Retinal pigment epithelial cell (primary cell): Measurements from ENCODE around the gene TRIO.

Experiments
- DNase-seq: peaks from one replicate; pipeline ENCODE4 v3.0.0-alpha.2; 2010; ENCODE audit warnings: low read depth
- H3K4me3 ChIP-seq: 2 replicates; pipeline ENCODE4 v1.5.1; 2011; ENCODE audit warnings: mild to moderate bottlenecking, low read length, control low read depth, moderate library complexity
- TF ChIP-seq, protein P1 (sequence below): conservative IDR thresholded peaks from 2 replicates; pipeline ENCODE4 v1.5.1; 2011; ENCODE audit warnings: low read depth, low read length, control low read depth, inconsistent platforms

Gene TRIO

DNA sequence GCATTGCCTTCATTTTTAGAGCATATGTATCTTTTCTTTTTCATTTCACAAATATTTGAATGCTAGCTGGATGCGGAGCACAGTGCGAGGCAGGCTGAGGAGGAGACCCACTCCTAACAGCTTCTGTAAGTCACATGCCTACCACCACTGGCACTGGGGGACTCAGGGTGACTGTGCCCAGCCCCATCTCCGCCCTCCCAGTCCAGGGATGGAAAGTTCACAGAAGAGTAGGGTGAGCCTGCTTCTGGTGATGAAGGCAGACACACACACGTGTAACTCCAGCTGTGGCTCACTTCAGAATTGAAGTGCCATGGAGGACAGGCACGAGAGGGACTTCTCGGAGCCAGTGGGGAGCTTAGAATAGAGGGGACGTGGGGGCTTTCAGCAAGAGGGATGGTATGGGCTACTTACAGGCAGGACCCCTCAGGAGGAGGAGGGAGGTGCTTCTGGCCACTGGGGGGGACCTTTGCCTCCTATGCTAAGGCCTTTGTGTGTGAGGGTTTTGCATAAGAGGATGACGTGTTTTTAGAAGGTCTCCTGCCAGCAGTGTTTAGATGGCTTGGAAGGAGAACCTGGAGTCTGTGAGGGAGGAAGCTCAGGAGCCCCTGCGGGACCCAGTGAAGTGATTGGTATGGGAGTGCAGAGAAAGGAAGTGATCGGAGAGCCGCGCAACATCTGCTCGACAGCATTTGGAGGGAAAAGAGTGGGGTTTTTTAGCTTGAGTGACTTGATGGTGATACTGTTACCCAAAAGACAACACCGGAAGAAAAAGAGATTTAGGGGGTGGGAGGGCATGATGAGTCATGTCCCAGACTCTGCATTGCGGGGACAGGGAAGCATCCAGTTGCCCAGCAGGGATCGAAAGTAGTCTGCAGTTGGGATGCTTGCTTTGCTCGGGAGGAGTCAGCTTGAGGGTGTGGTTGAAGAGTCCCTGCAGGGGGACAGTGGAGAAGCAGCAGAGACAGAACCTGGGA lies 274.9 kb downstream of the TRIO start:
- H3K4me3 ChIP-seq: no peak overlapping the region
- TF ChIP-seq, protein P1, sequence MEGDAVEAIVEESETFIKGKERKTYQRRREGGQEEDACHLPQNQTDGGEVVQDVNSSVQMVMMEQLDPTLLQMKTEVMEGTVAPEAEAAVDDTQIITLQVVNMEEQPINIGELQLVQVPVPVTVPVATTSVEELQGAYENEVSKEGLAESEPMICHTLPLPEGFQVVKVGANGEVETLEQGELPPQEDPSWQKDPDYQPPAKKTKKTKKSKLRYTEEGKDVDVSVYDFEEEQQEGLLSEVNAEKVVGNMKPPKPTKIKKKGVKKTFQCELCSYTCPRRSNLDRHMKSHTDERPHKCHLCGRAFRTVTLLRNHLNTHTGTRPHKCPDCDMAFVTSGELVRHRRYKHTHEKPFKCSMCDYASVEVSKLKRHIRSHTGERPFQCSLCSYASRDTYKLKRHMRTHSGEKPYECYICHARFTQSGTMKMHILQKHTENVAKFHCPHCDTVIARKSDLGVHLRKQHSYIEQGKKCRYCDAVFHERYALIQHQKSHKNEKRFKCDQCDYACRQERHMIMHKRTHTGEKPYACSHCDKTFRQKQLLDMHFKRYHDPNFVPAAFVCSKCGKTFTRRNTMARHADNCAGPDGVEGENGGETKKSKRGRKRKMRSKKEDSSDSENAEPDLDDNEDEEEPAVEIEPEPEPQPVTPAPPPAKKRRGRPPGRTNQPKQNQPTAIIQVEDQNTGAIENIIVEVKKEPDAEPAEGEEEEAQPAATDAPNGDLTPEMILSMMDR: no peak
- no peak for DNase-seq

DNA sequence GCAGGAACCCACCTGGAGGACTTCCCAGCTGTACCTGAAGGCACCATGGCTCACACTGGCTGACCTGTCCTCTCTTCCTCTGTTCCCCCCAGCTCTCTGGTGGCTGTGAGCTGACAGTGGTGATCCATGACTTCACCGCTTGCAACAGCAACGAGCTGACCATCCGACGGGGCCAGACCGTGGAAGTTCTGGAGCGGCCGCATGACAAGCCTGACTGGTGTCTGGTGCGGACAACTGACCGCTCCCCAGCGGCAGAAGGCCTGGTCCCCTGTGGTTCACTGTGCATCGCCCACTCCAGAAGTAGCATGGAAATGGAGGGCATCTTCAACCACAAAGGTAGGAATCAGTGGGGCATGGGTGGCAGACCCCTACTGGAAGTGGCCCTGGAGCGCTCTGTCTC lies 276.5 kb downstream of the TRIO start:
- DNase-seq: no peak
- TF ChIP-seq, protein P1: no peak
- H3K4me3 ChIP-seq: no peak overlapping the region

DNA sequence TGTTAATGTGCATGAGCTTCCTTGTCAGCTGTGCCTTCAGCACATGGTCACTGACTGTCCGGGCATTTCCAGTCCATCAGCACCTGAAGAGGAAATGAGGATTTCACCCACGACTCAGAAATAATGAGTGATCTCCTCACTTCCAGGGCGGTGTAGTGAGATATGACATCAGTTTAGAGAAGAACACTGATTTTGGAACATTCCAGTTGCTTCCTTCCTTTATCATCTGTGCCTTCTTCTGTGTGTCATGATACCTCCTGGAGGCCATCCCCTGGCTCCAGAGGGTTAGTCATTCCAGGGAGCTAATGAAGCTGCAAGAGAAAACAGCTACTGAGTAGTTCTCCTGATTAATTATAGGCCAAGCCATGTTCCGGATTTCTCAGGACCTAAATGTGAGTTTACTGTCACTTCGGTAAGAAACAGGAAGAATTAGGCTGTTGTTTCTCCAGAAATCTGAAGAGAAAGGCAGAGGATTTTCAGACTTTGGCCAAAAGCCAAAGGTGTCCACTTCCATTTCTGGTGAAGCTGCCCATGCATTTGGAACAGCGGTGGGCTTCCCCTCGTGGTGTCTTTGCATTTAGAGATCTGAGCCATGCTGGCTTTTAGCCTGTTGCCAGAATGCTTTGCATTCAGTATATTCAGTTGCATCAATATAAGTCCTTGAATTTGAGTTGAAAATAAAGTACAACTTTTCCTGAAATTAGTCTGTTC lies 277.1 kb downstream of the TRIO start:
- H3K4me3 ChIP-seq: no peak overlapping the region
- no peak for DNase-seq
- TF ChIP-seq, protein P1: no peak

DNA sequence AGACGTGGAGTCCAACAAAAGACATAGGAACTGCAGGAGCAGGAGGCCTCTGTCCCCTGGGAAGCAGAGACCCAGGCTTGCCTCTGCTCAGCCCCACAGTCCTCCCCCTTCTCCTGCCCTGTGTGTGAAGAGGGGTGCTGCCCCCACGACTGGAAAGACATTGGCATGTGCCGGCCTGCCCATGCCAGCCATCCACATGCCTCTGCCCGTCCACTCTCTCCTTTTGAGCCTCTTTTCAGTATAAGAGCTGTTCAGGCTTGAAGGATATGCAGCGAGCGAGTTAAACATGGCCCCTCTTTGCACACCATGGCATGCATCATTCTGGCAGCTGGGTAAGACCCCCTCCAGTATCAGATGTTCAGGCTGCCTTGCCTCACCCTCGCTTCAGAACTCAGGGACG lies 278.7 kb downstream of the TRIO start:
- TF ChIP-seq, protein P1: no peak
- no peak for DNase-seq
- no peak overlapping the region for H3K4me3 ChIP-seq

DNA sequence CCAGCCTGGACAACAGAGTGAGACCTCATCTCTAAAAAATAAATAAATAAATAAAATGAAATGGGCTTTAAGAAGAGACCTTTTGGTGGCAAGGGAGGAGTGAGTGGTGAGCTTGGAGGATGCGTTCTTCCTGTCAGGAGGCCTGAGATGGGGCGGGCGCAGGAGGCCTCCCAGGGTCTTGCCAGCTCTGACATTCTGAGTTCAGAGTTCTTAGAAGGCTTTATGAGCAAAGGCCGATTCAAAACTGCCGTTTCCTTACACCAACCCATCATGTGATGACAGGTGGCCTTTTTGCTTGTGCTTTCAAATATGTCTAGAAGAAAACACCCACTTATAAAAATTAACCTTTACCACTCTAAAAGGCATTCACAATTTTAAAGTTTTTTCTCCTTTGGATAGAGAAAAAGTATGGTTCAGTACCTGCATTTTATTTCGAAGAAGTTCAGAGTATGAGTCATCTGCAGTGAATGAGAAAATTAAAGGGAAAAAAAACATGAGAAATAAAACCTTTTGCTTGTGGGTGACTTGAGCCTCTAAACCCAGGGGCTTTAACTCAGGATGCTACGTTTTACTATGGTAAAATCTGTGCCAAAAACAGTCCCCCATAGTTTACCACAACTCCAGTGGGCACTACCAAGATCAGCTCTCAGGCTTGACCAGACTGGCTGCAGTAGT lies 281.0 kb downstream of the TRIO start:
- TF ChIP-seq, protein P1: no peak
- DNase-seq: no peak
- H3K4me3 ChIP-seq: no peak overlapping the region

DNA sequence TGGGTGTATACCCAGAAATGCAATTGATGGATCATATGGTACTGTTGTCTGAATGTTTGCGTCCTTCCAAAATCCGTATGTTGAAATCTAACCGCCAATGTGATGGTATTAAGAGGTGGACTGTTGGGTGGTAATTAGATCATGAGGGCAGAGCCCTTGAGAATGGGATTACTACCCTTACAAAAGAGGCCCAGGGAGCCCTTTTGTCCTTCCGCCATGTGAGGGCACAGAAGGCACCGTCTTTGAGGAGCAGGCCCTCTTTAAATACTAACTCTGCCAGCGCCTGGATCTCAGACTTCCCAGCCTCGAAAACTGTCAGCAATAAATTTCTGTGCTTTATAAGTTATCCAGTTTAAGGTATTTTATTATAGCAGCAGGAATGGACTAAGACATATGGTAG lies 282.4 kb downstream of the TRIO start:
- no peak for DNase-seq
- no peak overlapping the region for H3K4me3 ChIP-seq
- TF ChIP-seq, protein P1: no peak
